Measurements from ENCODE around the gene BACH2.

The BACH2 gene

GRCh38 chr6:90305800-90306448 lies 9.3 kb upstream of the BACH2 start:
- no peak overlapping the region for H3K9ac ChIP-seq
- H3K79me2 ChIP-seq (ENCODE audit: insufficient read depth, low read depth): no peaks in the 10 kb centered on the region
- H3K36me3 ChIP-seq (ENCODE audit: insufficient read depth): no peaks in the 10 kb centered on the region
- H2AFZ ChIP-seq (ENCODE audit: low read depth): no peak overlapping the region
- H3K4me2 ChIP-seq: no peak overlapping the region
- H3K27ac ChIP-seq: no peak overlapping the region
- H3K4me1 ChIP-seq (ENCODE audit: low read depth, poor library complexity, severe bottlenecking): no peaks in the 10 kb centered on the region
- no peaks in the 10 kb centered on the region for H3K27me3 ChIP-seq (ENCODE audit: insufficient read depth, low read depth)
- no peak for TF ChIP-seq CTCF (conservative IDR thresholded peaks at IDR 0.05; ENCODE audit: low read depth, low read length)
- H3K4me3 ChIP-seq (IDR thresholded peaks at IDR 0.05; ENCODE audit: insufficient read depth, low read depth, low read length): no peak overlapping the region
- no peaks in the 10 kb centered on the region for H4K20me1 ChIP-seq (ENCODE audit: insufficient read depth)

GRCh38 chr6:90304308-90304707 lies 7.7 kb upstream of the BACH2 start:
- H3K9ac ChIP-seq: no peak overlapping the region
- no peaks in the 10 kb centered on the region for H3K79me2 ChIP-seq (ENCODE audit: insufficient read depth, low read depth)
- no peak overlapping the region for H3K4me2 ChIP-seq
- peaks cover under 1% of the 10 kb centered on the region for H3K4me1 ChIP-seq (ENCODE audit: low read depth, poor library complexity, severe bottlenecking)
- H4K20me1 ChIP-seq (ENCODE audit: insufficient read depth): no peaks in the 10 kb centered on the region
- H3K4me3 ChIP-seq (IDR thresholded peaks at IDR 0.05; ENCODE audit: insufficient read depth, low read depth, low read length): no peak overlapping the region
- TF ChIP-seq CTCF (conservative IDR thresholded peaks at IDR 0.05; ENCODE audit: low read depth, low read length): no peak
- no peaks in the 10 kb centered on the region for H3K27me3 ChIP-seq (ENCODE audit: insufficient read depth, low read depth)
- H2AFZ ChIP-seq (ENCODE audit: low read depth): no peak overlapping the region
- H3K36me3 ChIP-seq (ENCODE audit: insufficient read depth): no peaks in the 10 kb centered on the region
- no peak overlapping the region for H3K27ac ChIP-seq

- Histone ChIP-seq H3K4me2 (no peak overlapping the region), H3K27ac (no peak overlapping the region), H3K9ac (no peak overlapping the region), H3K27me3 (ENCODE audit: insufficient read depth, low read depth) (no peaks in the 10 kb centered on the region), H2AFZ (ENCODE audit: low read depth) (no peak overlapping the region), H4K20me1 (ENCODE audit: insufficient read depth) (no peaks in the 10 kb centered on the region), H3K4me1 (ENCODE audit: low read depth, poor library complexity, severe bottlenecking) (peaks cover 12% of the 10 kb centered on the region), H3K36me3 (ENCODE audit: insufficient read depth) (no peaks in the 10 kb centered on the region), H3K4me3 (IDR thresholded peaks at IDR 0.05; ENCODE audit: insufficient read depth, low read depth, low read length) (no peak overlapping the region), H3K79me2 (ENCODE audit: insufficient read depth, low read depth) (no peaks in the 10 kb centered on the region)
- TF ChIP-seq CTCF (conservative IDR thresholded peaks at IDR 0.05; ENCODE audit: low read depth, low read length): no peak
These were observed 6.4 kb upstream of the BACH2 start for GRCh38 chr6:90303039-90303438.

- Histone ChIP-seq H4K20me1 (ENCODE audit: insufficient read depth) (no peaks in the 10 kb centered on the region), H3K4me2 (no peak overlapping the region), H3K27me3 (ENCODE audit: insufficient read depth, low read depth) (no peaks in the 10 kb centered on the region), H3K9ac (no peak overlapping the region), H3K4me1 (ENCODE audit: low read depth, poor library complexity, severe bottlenecking) (peaks cover 19% of the 10 kb centered on the region), H3K27ac (no peak overlapping the region), H2AFZ (ENCODE audit: low read depth) (no peak overlapping the region), H3K79me2 (ENCODE audit: insufficient read depth, low read depth) (no peaks in the 10 kb centered on the region), H3K4me3 (IDR thresholded peaks at IDR 0.05; ENCODE audit: insufficient read depth, low read depth, low read length) (no peak overlapping the region), H3K36me3 (ENCODE audit: insufficient read depth) (no peaks in the 10 kb centered on the region)
- TF ChIP-seq CTCF (conservative IDR thresholded peaks at IDR 0.05; ENCODE audit: low read depth, low read length): no peak
These were observed 5.7 kb upstream of the BACH2 start for GRCh38 chr6:90302320-90302719.
